Mononuclear cell (primary cell): ENCODE measurements around the gene NOS3. TPM values are rescaled to one million over a fixed set of nuclear protein-coding genes. Genes with fewer than 3 reads are reported as not detected.

Source experiments
- H3K27me3 ChIP-seq: 2 replicates; pipeline ENCODE4 v1.6.0; 2011; ENCODE audit warnings: low read length, control low read depth; ENCODE audit not compliant: insufficient read depth
- H3K4me1 ChIP-seq: 2 replicates; pipeline ENCODE4 v1.5.1; 2011; ENCODE audit warnings: mild to moderate bottlenecking, low read length, control low read depth; ENCODE audit not compliant: insufficient read depth
- H3K4me3 ChIP-seq: 2 replicates; pipeline ENCODE4 v1.5.1; 2011; ENCODE audit warnings: mild to moderate bottlenecking, low read length, moderate library complexity
- H3K9me3 ChIP-seq: 2 replicates; pipeline ENCODE4 v1.5.1; 2011; ENCODE audit warnings: low read depth, mild to moderate bottlenecking, control low read depth, low read length
- total RNA-seq: library from RNA; depleted of rRNA; stranded (reverse); fragments of >200 nt; gene quantifications from one replicate; pipeline ENCODE4 v1.2.3, GENCODE V29; 2012

Gene NOS3
- total RNA-seq, 1 donor: 2.1 TPM

DNA sequence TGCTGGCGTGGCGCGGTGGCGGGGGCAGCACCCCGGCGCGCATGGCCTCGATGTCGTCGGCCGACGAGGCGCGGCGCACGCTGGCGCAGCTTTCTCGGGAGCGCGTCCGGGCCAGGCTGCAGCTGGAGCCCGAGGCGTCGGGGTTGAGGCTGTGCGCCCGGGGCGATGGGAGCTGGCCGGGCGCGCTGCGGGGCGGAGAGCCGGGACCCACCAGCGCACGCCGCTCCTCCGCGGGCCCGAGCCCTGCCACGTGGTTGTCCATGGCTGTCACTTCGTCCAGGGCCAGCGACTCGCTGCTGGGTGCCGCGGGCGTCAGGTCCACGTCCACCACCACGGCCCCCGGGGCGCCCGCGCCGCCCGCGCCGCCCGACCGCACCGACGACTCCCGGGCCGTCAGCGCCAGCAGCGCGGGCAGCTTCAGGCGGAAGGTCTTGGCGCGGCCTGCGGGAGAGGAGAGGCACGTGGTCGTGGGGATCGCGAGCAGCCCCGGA is 32.7 kb upstream of the NOS3 start:
- peaks cover 4% of the 10 kb centered on the region for H3K4me1 ChIP-seq
- H3K4me3 ChIP-seq: no peak overlapping the region
- H3K27me3 ChIP-seq: peaks cover 12% of the 10 kb centered on the region
- no peaks in the 10 kb centered on the region for H3K9me3 ChIP-seq

DNA sequence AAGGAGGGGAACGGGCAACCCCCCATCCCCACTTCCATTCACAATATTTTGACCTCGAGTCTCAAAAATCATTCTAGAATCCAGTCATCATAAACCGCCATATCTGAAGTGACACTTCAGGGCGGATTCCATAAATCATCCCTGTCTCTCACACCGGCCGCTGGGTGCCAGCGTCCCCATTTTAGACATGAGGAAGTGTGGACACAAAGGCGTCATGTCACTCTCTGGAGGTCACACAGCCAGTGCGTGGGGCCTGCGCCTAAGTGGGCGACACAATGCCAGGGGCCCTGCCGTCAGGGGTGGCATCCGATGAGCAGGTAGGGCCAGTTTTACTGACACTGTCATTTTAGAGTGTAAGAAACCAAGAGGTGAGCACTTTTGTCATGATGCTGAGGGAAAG is 32.2 kb upstream of the NOS3 start:
- H3K27me3 ChIP-seq: peaks cover 12% of the 10 kb centered on the region

DNA sequence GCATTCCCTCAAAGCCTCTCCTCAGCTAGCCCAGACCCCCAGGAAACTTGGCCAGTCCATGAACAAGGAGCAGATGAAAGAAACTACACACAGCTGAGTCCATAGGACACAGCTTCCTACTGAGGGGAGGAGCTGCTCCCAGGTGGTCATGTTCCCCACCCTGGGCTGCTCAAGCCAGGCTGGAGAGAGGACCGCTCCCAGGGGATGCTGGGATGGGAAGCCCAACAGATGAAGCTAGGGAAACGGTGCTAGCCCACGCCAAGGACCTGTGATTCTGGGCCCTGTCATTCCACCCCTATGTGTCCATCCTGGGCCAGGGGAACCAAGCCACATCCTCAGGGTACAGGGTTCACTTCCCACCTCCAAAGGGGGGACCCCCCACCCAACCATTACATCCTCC is 31.7 kb upstream of the NOS3 start:
- no peak overlapping the region for H3K4me3 ChIP-seq
- H3K27me3 ChIP-seq: peaks cover 12% of the 10 kb centered on the region
- H3K9me3 ChIP-seq: no peaks in the 10 kb centered on the region
- H3K4me1 ChIP-seq: peaks cover 4% of the 10 kb centered on the region

More for the DNA sequence above, 32.2 kb upstream of the NOS3 start:
- no peak overlapping the region for H3K4me3 ChIP-seq
- H3K4me1 ChIP-seq: peaks cover 4% of the 10 kb centered on the region
- no peaks in the 10 kb centered on the region for H3K9me3 ChIP-seq

DNA sequence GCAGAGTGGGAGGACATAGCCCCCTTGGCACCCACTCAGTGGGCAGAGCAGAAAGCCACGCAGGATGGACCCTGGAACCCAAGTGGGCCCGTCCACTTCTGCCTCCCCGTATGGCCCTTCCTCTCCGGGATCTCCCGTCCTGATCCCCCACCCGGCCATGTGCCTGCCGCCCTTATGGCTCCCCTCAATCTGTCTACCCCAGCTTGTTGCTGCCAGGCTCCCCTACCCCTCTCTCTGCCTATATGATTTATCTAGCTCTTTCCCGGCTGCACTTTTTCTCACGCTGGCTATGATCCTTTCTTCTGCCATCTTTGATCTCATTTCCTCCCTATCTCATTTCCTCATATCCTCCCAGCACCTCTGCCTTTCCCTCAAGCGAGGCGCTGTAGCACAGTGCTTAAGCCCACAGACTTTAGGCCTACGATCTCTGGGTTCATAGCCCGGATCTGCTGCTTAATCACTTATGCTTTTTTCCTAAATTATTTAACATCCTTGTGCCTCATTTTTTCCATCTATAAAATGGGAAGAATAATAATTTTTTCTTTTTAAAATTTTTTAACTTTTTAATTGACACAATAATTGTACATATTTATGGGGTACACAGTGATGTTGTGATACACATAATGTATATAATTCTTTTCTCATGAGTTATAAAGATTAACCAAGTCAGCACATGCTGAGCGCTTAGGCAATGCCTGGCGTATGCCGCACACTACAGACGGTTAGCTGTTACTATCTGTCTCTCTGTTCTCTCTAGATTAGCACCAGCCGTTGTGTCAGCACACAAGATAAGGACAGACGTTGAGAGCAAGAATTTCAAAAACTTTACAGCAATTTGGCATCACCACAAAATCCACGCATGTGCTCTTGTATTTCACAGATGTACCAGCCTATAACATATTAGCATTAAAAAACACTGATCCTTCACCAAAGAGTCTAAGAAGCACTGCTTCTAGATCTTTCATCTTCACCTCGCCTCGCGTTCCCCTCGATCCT is 30.8 kb upstream of the NOS3 start:
- H3K27me3 ChIP-seq: peaks cover 12% of the 10 kb centered on the region
- peaks cover 4% of the 10 kb centered on the region for H3K4me1 ChIP-seq
- H3K4me3 ChIP-seq: no peak overlapping the region
- no peaks in the 10 kb centered on the region for H3K9me3 ChIP-seq

DNA sequence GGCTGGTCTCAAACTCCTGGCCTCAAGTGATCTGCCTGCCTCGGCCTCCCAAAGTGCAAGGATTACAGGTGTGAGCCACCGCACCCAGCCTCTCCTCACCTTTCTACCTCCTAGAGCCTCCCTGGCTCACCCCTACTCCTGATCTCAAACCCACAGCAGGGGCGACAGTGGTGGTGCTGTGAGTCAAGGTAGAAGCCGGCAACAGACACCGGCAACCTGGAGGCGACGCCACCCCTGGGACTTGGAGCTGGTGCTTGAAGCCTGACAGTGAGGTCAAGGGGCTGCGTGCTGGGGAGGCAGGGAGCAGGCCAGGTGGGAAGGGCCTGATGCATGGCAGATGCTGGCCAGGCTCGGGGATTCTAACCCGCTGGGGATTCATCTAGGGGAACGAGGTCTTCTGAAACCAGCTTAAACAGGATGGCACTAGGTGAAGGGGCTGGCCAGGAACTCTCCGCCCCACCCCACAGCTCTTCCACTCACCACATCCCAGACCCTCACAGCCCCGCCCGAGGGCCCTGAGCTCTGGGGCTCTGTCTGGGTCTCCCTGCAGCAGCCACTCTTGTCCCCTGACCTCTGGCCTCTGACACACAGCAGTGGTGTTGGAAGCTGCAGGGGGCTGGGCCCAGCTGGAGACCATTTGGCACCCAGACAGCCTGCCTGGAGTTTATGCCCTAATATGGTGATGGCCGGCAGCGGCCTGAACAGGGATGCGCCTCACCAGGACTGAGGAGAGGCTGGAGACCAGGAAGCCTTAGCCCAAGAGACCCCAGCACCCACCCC is 29.1 kb upstream of the NOS3 start:
- Histone ChIP-seq H3K27me3 (peaks cover 12% of the 10 kb centered on the region), H3K9me3 (no peaks in the 10 kb centered on the region), H3K4me3 (no peak overlapping the region), H3K4me1 (peaks cover 4% of the 10 kb centered on the region)

DNA sequence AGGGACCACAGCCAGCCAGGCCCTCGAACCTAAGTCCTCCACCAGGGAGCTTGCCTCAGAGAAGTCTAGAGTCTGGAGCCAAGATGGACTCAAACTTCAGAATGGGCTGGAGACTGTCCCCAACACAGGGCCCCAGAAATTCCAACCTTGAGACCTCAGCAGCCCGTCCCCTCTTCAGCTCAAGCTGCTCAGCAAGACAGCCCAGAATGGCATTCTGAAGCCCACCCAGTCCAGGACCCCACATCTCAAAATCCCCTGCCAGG is 28.6 kb upstream of the NOS3 start:
- peaks cover 12% of the 10 kb centered on the region for H3K27me3 ChIP-seq
- H3K9me3 ChIP-seq: no peaks in the 10 kb centered on the region
- H3K4me3 ChIP-seq: no peak overlapping the region
- H3K4me1 ChIP-seq: peaks cover 4% of the 10 kb centered on the region

DNA sequence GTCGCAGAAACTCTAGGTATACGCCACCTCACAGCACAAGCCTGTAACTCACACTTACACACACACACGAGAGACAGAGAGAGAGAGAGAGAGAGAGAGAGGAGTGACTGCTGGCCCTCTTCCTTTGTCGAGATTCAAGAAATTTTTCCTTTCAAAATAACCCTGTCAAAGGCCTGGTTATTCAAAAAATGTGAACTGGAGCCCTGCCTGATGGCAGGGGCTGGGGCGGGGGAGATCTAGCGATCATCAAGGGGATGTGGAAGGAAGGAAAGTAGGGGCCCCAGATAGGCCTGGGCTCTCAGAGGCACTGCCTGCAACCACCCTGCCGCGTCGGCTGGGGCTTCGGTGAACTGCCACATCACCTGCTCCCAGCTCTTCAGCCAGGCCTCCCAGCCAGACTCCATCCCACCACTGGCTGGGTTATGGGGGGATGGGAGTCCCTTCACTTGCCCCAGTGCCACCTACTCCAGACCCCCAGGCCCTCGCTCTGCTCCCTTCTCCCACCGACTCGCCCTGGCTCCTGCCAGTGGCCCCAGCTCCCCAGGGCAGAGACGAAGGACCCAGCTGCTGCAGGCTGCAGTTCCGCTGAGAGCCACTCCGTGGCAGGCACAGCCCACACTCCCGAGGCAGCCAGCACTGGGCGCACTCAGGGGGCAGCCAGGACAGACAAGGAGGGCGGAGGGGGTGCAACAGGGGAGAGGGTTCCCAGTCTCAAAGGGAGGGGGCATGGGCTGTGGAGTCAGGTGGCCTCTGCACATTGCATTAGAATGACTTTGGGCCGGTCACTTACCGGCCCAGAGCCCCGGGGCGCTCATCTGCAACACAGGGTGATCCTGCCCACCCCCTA is 28.0 kb upstream of the NOS3 start:
- Histone ChIP-seq H3K4me1 (peaks cover 4% of the 10 kb centered on the region), H3K9me3 (no peaks in the 10 kb centered on the region), H3K27me3 (peaks cover 10% of the 10 kb centered on the region), H3K4me3 (no peak overlapping the region)

DNA sequence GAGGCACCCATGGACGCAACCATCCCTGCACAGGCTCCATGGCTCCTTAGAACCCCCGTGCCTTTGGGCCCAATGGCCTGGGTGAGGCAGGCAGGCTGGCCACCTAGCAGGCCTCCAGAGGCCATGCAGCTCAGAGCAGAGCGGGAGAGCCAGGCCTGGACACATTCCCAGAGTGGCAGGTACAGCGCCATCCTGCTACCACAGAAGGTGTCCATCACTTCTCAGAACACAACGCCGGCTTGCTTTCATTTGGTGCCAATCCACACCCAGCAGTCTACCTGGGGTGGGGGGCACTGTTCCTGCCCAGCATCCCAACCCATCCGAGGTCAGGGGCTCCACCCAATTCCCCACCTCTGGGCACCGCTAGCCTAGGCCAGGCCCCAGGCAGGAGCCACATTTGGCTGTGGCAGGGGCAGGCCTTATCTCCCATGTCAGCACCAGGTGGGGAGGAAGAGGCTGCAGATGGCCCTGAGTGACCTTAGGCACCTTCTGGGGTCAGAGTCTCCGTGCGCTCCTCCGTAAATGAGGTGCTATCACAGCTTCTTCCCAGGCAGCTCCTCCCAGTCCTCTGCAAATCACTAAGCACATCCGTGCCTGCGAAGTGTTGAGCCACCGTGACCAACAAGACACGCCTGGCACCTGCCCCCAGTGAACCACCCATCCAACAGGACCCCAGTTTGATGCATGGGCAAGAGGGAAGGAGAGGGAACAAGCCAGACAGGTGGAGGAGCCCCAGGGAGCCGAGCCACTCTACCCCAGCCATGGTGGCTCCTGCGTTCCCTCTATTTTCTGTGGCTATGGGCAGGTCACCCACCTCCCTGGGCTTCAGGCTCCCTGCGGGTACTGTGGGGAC is 26.9 kb upstream of the NOS3 start:
- Histone ChIP-seq H3K27me3 (peaks cover 7% of the 10 kb centered on the region), H3K4me1 (peaks cover 4% of the 10 kb centered on the region), H3K4me3 (no peak overlapping the region), H3K9me3 (no peaks in the 10 kb centered on the region)

DNA sequence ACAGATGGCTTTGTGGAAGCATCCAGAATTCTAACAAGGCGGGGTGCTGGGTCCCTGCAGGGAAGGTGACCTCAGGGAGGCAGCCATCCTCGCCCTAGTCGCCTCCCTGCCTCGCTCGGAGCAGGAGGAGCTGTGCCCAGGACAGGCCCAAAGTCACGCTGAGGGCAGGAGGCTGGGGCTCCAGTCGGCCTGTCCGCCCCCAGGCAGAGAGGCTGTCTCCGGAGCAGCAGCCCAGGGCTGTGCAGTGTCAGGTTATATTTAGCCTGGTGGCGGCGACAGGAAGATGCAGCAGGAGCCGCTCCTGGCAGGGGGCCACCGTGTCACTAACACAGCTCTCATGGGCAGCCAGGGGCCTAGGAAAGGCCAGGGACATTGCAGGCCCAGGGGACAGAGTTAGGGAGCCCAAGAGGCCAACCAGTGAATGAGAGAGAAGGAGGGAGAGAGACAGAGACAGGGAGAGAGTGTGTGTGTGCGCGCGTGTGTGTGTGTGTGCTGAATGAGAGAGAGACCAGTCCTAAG is 26.2 kb upstream of the NOS3 start:
- no peak overlapping the region for H3K4me3 ChIP-seq
- H3K9me3 ChIP-seq: no peaks in the 10 kb centered on the region
- peaks cover 2% of the 10 kb centered on the region for H3K4me1 ChIP-seq
- peaks cover under 1% of the 10 kb centered on the region for H3K27me3 ChIP-seq

DNA sequence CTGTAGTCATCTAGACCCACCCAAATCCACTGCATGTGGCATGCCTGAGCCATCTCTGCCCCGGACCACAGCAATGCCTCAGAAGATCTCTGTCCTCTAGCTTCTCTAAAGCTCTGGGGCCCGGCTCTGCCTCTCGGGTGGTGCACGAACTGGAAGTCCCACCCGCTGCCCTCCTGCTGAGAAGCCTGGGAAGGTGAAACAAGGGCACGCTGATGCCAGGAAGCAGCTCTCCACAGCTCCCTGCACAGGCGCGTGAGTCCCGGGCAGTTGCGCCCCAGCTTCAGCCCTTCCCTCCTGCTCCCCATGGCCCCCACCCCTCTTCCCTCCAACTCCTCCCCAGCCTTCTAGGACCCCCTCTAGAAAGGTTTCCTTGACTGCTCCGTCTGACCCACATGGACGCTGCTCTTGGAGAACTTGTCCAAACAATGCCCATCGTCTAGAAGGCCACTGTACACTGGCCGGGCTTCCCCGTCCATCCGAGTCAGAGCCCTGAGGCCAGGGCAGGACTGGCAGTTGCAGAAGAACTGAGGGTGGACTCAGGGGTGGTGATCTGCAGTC is 25.5 kb upstream of the NOS3 start:
- H3K27me3 ChIP-seq: no peaks in the 10 kb centered on the region
- H3K4me1 ChIP-seq: no peaks in the 10 kb centered on the region
- no peak overlapping the region for H3K4me3 ChIP-seq
- H3K9me3 ChIP-seq: no peaks in the 10 kb centered on the region

DNA sequence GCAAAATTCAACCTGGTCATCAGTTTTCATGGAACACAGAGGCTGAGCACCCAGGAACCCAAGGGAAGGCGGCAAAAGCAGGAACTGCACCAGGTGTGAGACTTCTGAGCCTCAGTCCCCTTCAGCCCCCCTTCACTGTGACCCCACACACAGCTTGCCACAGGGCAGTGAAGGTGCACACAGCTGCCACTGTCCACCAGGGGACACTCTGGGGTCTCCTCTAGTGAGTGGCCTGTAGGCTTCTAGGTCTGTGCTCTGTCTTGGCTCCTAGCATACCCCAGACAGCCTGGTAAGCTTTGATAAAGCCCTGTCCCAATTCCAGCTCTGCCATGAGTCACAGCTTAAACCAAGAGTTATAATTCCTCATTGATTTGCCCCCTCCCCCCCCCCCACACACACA is 24.8 kb upstream of the NOS3 start:
- H3K9me3 ChIP-seq: no peaks in the 10 kb centered on the region
- H3K4me1 ChIP-seq: no peaks in the 10 kb centered on the region
- no peak overlapping the region for H3K4me3 ChIP-seq
- no peaks in the 10 kb centered on the region for H3K27me3 ChIP-seq

DNA sequence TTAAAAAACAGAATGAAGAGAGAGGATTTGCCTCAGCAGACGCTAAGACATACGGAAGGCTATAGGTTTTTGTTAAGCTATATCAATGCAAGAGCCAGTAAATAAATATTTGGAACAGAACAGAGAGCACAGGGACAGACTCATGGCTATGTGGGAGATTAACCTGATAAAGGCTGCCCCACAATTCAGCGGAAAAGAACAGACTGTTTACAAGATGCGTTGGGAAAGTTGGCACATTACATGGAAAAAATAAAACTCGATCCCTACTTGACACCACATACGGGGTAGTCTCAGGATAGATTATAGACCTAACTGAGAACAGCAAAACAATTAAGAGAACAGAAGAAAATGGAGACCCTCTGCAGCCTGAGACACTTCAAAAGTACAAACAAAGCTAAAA is 23.5 kb upstream of the NOS3 start:
- Histone ChIP-seq H3K27me3 (no peaks in the 10 kb centered on the region), H3K4me1 (no peaks in the 10 kb centered on the region), H3K4me3 (no peak overlapping the region), H3K9me3 (no peaks in the 10 kb centered on the region)

DNA sequence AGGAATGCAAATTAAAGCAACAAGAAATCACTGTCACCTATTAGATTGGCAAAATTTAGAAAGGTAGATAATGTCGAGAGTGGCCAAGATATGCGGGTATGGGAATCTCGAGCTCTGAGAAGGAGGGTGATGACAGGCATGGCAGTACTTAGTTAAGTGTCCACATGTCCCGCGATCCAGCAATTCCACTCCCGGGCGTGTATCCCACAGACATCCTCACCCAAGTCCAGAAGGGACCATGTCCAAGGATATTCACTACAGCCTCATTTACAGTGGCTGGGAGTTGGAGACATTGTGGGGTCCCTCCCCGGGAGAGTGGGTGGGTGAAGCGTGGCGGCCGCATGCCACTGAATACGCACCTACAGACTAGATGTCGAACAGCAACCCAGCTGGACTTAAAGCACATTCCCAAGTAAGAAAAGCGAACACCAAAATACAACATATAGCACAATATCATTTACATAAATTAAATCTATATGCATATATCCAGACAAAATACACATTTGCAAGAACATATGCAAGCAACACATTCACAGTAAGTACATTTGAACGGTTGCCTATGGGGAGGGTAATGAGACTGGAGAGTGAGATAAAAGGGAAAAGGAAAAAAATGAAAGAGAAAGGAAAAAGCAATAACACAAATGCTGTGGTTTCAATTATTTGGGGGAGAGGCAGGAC is 22.6 kb upstream of the NOS3 start:
- no peaks in the 10 kb centered on the region for H3K9me3 ChIP-seq
- no peak overlapping the region for H3K4me3 ChIP-seq
- H3K27me3 ChIP-seq: no peaks in the 10 kb centered on the region

More for the DNA sequence above, 22.6 kb upstream of the NOS3 start:
- no peaks in the 10 kb centered on the region for H3K4me1 ChIP-seq
